Sigmoid colon (tissue), 4 donors: ENCODE results near the gene EVL.

ENCODE experiments used
- POLR2A ChIP-seq, 2 donors: fragments of 450-650 bp; IDR thresholded peaks; one replicate each; pipeline ENCODE4 v1.6.1; 2016; ENCODE audit warnings: antibody characterized with exemption in 2 of 2, mild to moderate bottlenecking in 2 of 2, moderate library complexity in 2 of 2
- POLR2AphosphoS5 ChIP-seq, 4 donors: sonication (generic); formaldehyde crosslinking; IDR thresholded peaks; one replicate each; pipeline ENCODE4 v1.6.1; 2017; ENCODE audit warnings: antibody characterized with exemption in 4 of 4

DNA sequence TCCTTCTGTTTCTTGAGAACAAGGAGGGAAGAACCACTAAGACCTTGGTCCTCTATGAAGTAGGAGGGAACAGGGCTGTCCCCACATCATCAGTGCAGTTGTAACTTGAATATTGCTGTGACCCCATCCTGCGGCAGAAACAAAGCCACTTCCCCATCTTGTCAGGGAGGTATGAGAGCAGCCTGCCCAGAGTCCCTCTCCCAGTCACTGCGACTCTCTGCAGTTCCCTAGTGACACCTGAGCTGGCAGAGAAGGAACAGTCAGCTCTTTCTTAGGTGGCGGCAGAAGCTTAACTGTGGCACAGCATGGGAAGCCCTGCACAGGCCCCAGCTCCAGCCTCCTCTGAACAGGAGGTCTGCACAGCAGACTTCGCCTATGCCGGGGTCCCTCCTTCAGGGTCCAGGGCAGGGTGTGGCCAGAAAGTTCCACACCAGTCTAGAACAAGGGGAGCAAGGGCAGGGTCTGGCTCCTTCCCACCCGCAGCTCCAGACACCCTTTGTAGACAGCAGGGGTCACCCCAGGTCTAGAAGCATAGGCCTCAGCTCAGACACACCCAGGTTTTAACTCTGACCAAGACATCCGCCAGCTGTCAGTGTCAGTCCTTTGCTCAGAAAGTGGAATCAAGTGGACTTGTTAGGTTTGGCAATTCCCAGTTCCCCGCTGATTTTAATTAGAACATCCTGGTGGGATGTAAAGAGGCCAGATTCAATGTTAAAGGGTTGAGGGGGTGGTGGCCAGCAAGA lies 57.4 kb downstream of the EVL start:
- no peak for TF ChIP-seq POLR2AphosphoS5 (IDR thresholded peaks at IDR 0.05)
- no peak for TF ChIP-seq POLR2A (IDR thresholded peaks at IDR 0.05)
